ENCODE measurements around the gene ATF7IP2. TPM values are rescaled to one million over a fixed set of nuclear protein-coding genes. Genes with fewer than 3 reads are reported as not detected.

ATF7IP2 gene
- total and polyA plus RNA-seq, 2 of the 13 experiments (the other 11 are each of a cell fraction or from before 2014, with no cell fraction given) = 117 to 217 TPM

DNA sequence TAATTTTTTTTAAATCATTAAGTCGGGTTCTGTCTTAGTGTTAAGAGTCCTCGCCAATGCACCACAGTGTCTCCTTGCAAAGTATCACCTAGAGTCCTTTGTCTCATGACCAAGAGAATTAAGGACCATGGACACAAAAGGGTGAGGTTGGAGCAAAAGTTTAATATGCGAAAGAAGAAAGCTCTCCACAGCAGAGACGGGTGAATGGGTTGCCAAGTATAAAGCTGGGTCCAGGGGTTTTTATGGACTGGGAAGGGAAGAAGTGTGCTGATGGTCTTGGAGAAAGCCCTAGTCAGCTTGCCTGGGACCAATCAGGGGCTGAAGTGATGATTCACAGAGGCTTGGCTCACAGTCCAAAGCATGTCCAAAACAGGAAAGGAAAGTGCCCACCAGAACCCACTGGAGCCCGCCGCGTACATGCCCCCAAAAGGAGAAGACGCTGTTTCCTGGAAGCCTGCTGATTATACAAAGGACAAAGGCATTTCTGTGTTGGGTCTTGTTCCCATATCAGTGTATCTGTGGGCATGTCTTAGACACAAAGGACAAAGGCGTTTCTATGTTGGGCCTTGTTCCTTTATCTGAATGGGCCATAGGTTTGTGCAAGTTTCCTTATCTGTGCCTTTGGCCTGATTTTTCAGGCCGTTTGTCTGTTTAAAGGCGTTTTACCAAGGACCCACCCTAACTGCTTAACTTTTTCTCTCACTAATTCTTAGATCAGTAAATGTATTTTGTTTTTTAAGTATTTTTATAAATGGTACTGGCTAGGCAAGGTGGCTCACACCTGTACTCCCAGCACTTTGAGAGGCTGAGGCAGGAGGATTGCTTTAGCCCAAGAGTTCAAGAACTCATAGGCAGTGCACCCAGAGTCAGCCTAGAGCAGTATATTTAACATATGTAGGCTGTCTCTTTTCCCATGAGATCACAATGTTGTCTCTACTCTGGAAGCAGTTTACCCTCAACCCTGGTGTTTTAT, 28.7 kb upstream of the ATF7IP2 start (continued):
- TF ChIP-seq, protein P1, sequence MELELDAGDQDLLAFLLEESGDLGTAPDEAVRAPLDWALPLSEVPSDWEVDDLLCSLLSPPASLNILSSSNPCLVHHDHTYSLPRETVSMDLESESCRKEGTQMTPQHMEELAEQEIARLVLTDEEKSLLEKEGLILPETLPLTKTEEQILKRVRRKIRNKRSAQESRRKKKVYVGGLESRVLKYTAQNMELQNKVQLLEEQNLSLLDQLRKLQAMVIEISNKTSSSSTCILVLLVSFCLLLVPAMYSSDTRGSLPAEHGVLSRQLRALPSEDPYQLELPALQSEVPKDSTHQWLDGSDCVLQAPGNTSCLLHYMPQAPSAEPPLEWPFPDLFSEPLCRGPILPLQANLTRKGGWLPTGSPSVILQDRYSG (CRISPR knock-in tag; IDR thresholded peaks at IDR 0.05) = no peak
- TF ChIP-seq ZSCAN21 (CRISPR knock-in tag; IDR thresholded peaks at IDR 0.05; ENCODE audit: borderline replicate concordance) (no peak), HOXA5 (CRISPR knock-in tag; IDR thresholded peaks at IDR 0.05) (no peak), ZNF451 (CRISPR knock-in tag; IDR thresholded peaks at IDR 0.05) (no peak), ZNF343 (CRISPR knock-in tag; IDR thresholded peaks at IDR 0.05) (no peak), AGO2 (optimal IDR thresholded peaks at IDR 0.05; ENCODE audit: low read depth, low read length) (no peak), TEAD3 (CRISPR knock-in tag; optimal IDR thresholded peaks at IDR 0.05; ENCODE audit: borderline replicate concordance) (no peak), ZMAT3 (CRISPR knock-in tag; conservative IDR thresholded peaks at IDR 0.05) (no peak), EHMT2 (IDR thresholded peaks at IDR 0.05; ENCODE audit: borderline replicate concordance, low read depth, low read length) (no peak), ZNF782 (CRISPR knock-in tag; IDR thresholded peaks at IDR 0.05; ENCODE audit: borderline replicate concordance) (no peak), RXRA (CRISPR knock-in tag; IDR thresholded peaks at IDR 0.05) (peak; percentile 62; the same call in 1 of the 2 replicates), NFE2L2 (IDR thresholded peaks at IDR 0.05; ENCODE audit: low read length) (no peak), SMARCE1 (IDR thresholded peaks at IDR 0.05; ENCODE audit: borderline replicate concordance) (no peak), NR2F1 (CRISPR knock-in tag; IDR thresholded peaks at IDR 0.05) (no peak), XRCC5 (optimal IDR thresholded peaks at IDR 0.05; ENCODE audit: low read length) (no peak), IRX3 (CRISPR knock-in tag; IDR thresholded peaks at IDR 0.05; ENCODE audit: borderline replicate concordance, low read depth) (no peak), SNAPC2 (CRISPR knock-in tag; IDR thresholded peaks at IDR 0.05) (no peak), ELF4 (CRISPR knock-in tag; IDR thresholded peaks at IDR 0.05; ENCODE audit: borderline replicate concordance) (no peak)
- TF ChIP-seq, protein P2, sequence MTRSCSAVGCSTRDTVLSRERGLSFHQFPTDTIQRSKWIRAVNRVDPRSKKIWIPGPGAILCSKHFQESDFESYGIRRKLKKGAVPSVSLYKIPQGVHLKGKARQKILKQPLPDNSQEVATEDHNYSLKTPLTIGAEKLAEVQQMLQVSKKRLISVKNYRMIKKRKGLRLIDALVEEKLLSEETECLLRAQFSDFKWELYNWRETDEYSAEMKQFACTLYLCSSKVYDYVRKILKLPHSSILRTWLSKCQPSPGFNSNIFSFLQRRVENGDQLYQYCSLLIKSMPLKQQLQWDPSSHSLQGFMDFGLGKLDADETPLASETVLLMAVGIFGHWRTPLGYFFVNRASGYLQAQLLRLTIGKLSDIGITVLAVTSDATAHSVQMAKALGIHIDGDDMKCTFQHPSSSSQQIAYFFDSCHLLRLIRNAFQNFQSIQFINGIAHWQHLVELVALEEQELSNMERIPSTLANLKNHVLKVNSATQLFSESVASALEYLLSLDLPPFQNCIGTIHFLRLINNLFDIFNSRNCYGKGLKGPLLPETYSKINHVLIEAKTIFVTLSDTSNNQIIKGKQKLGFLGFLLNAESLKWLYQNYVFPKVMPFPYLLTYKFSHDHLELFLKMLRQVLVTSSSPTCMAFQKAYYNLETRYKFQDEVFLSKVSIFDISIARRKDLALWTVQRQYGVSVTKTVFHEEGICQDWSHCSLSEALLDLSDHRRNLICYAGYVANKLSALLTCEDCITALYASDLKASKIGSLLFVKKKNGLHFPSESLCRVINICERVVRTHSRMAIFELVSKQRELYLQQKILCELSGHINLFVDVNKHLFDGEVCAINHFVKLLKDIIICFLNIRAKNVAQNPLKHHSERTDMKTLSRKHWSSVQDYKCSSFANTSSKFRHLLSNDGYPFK (CRISPR knock-in tag; IDR thresholded peaks at IDR 0.05; ENCODE audit: borderline replicate concordance) = 0 out of 2 replicates have a peak, but pooled peaks have one; percentile 19
- TF ChIP-seq, protein P3, sequence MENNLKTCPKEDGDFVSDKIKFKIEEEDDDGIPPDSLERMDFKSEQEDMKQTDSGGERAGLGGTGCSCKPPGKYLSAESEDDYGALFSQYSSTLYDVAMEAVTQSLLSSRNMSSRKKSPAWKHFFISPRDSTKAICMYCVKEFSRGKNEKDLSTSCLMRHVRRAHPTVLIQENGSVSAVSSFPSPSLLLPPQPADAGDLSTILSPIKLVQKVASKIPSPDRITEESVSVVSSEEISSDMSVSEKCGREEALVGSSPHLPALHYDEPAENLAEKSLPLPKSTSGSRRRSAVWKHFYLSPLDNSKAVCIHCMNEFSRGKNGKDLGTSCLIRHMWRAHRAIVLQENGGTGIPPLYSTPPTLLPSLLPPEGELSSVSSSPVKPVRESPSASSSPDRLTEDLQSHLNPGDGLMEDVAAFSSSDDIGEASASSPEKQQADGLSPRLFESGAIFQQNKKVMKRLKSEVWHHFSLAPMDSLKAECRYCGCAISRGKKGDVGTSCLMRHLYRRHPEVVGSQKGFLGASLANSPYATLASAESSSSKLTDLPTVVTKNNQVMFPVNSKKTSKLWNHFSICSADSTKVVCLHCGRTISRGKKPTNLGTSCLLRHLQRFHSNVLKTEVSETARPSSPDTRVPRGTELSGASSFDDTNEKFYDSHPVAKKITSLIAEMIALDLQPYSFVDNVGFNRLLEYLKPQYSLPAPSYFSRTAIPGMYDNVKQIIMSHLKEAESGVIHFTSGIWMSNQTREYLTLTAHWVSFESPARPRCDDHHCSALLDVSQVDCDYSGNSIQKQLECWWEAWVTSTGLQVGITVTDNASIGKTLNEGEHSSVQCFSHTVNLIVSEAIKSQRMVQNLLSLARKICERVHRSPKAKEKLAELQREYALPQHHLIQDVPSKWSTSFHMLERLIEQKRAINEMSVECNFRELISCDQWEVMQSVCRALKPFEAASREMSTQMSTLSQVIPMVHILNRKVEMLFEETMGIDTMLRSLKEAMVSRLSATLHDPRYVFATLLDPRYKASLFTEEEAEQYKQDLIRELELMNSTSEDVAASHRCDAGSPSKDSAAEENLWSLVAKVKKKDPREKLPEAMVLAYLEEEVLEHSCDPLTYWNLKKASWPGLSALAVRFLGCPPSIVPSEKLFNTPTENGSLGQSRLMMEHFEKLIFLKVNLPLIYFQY (CRISPR knock-in tag; IDR thresholded peaks at IDR 0.05; ENCODE audit: borderline replicate concordance) = no peak
- TF ChIP-seq, protein P4, sequence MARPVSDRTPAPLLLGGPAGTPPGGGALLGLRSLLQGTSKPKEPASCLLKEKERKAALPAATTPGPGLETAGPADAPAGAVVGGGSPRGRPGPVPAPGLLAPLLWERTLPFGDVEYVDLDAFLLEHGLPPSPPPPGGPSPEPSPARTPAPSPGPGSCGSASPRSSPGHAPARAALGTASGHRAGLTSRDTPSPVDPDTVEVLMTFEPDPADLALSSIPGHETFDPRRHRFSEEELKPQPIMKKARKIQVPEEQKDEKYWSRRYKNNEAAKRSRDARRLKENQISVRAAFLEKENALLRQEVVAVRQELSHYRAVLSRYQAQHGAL (CRISPR knock-in tag; IDR thresholded peaks at IDR 0.05; ENCODE audit: not compliant biosample characterization) = no peak
